ENCODE data around the gene SSR2.
A peak's percentile ranks its signal among the peaks of the same experiment; 100 is the strongest.

Gene SSR2

DNA sequence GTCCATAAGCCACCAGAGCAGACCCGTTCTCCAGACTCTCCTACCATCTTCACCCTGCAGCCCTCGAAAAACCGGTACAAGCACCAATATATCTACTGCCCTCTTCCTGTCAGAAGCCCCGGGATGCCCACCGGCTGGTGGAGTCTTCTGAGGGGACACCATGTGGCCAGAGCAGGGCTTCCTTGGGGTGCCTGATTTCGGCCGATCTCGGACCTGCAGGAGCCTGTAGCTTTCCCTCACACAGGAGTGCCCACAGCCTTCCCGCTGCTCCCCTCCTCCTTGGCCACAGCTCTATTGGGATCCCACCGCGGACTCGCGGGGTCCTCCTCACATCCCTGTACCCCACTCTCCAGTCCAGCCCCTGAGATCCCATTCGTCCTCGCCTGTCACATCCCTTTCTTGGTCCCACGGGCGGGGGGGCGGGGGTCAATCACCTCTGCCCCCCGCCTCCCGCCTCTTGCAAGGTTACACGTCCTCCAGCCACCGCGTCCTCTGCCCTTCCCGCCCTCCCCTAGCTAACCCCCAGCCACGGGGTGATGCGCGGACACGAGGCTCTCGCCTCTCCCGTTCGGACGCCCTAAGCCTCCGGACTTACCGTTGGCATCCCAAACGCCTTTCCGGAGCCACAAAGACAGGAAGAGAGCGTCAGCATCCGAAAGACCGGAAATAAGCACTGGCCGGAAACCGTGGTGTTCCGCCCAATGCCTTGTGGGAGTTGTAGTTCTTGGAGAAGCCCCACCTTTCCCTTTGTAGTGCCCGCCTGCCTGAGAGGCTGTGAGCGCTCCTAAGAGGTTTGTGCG is at the start of gene SSR2:
Gene SSR2, minus strand, starts transcription at position 659 of the 800 bp plus-strand sequence. CDS start 784 bp downstream, outside the sequence.
- in situ Hi-C loops (cut with MboI; ENCODE audit: low pct_unique_long_range_greater_than_20kb, low sequenced_read_pairs), result no loop called here

DNA sequence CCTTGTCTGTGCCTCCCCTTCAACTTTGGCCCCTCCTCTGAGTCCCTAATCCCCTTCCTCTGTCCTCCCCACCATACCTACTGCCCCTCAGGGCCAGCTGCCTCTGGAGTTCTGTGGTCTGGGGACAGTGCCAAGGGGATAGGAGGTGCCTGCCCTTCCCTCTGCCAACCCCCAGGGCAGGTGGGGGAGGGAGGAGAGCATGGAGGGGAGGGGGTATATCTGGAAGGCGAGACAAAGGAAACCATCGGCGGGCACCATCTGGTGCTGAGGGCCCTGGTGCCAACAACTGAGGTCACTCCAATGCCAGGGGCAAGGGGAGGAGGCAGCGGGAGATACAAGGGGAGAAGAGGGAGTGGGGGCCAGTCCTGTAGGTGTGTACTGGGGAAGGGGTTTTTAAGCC is 49.8 kb upstream of the SSR2 start:
- in situ Hi-C loops (cut with MboI; ENCODE audit: low pct_unique_long_range_greater_than_20kb, low sequenced_read_pairs), result no loop called here
- no peak for DNase-seq

More for the DNA sequence above, at the start of gene SSR2:
- peak; percentile 92 for DNase-seq

DNA sequence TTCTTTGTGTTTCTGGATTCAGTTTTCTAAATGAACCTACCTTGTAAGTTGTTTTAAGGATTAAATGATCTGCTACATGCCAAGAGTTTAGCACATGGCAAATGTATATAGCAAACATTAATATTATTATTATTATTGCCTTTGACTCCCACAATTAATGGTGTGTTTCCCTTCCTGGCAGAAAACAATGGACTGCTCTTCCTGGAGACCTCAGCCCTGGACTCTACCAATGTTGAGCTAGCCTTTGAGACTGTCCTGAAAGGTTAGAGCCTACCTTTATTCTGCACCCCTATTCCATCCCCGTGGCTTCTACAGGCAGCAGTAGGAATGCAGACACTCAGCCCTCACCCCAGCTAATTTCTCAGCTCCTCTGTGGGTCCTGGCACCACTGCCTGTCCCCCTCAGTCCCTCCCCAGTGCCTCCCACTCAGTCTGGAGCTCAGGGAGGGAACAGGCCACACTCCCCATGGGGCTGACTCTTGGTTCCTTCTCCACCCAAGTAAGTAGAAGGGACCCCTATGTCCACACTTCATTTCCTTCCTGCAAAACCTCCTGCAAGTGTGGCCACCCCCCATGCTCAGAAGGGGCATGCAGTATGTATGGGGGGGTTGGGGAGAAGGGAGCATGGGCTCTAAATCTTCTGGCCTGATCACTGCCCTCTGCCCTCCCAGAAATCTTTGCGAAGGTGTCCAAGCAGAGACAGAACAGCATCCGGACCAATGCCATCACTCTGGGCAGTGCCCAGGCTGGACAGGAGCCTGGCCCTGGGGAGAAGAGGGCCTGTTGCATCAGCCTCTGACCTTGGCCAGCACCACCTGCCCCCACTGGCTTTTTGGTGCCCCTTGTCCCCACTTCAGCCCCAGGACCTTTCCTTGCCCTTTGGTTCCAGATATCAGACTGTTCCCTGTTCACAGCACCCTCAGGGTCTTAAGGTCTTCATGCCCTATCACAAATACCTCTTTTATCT is 49.0 kb upstream of the SSR2 start:
- no peak for DNase-seq
- in situ Hi-C loops (cut with MboI; ENCODE audit: low pct_unique_long_range_greater_than_20kb, low sequenced_read_pairs), result no loop called here

DNA sequence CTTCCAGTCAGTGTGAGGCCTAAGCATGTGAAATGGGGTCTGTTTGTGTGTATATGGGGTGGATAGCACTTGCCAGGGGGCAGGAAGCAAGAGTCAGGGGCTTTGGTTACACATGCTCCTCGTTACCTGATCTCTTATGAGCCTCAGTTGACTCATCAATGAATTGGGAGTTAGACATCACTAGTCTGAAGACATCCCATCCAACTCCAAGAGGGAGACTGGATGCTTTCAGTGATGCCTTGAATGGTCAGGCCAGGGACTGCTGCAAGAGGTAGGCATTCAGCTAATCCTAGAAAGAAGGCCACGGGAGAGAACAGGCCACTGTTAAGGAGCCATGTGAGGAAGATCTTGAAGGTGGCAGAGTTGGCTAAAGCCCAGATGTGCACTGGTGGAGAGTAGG is 46.5 kb upstream of the SSR2 start:
- in situ Hi-C loops (cut with MboI; ENCODE audit: low pct_unique_long_range_greater_than_20kb, low sequenced_read_pairs), result no loop called here
- no peak for DNase-seq

DNA sequence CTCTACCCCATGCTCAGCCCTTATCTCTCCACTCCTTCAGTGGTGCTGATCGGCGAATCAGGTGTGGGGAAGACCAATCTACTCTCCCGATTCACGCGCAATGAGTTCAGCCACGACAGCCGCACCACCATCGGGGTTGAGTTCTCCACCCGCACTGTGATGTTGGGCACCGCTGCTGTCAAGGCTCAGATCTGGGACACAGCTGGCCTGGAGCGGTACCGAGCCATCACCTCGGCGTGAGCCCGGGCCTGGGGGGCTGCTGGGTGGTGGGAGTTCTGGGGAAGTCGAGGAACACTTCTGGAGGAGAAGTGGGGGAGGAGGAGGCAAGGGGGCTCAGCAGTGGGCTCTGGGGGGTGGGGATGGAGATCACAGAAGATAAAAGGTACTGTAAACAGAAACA is 45.1 kb upstream of the SSR2 start:
- no peak for DNase-seq
- in situ Hi-C loops (cut with MboI; ENCODE audit: low pct_unique_long_range_greater_than_20kb, low sequenced_read_pairs), result no loop called here

DNA sequence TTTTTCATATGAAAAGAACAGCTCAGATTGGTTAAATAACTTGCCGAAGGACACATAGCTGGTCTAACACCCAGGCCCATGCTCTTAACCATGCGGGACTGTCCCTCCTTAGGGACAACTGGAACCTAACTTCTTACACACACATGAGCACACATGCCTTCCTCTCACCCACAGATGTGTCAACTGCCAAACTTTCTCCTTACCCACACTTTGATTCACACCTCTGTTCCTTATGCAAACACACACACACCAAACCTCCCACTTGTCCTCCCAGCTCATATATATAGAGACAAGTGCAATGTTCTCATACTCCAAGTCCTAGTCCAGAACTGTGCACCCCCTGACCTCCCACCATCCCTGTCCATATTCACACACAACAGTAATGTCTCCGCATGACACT is 44.5 kb upstream of the SSR2 start:
- in situ Hi-C loops (cut with MboI; ENCODE audit: low pct_unique_long_range_greater_than_20kb, low sequenced_read_pairs), result no loop called here
- no peak for DNase-seq

DNA sequence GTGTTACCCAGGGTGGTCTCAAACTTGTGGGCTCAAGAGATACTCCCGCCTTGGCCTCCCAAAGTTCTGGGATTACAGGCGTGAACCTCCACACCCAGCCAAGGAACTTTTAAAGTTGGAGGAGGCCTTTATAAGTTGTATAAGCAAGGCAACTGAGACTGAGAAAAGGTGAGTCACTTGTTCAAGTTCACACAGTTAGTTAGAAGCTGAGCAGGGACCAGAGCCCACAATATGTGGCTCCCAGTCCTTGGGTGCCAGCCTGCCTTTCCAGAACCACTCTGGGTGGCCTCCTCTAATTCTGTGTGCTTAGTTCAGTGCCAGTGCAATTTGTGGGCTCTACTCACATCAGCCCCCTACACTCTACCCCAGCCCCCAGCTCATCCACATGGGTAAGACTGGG is 43.9 kb upstream of the SSR2 start:
- in situ Hi-C loops (cut with MboI; ENCODE audit: low pct_unique_long_range_greater_than_20kb, low sequenced_read_pairs), result no loop called here

DNA sequence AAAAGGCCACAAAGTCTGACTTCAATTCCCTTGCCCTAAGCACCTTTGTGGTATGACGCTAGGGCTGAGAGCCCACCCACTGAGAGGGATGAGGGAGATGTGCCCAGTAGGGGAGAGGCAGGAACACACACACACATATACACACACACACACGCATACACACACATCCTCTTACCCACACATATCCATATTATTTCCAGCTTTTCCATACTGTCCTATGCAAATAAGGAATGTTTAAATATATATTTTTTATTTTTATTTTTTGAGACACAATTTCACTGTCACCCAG is 43.2 kb upstream of the SSR2 start:
- no peak for DNase-seq
- in situ Hi-C loops (cut with MboI; ENCODE audit: low pct_unique_long_range_greater_than_20kb, low sequenced_read_pairs), result no loop called here

More for the DNA sequence above, 43.9 kb upstream of the SSR2 start:
- DNase-seq, result no peak

DNA sequence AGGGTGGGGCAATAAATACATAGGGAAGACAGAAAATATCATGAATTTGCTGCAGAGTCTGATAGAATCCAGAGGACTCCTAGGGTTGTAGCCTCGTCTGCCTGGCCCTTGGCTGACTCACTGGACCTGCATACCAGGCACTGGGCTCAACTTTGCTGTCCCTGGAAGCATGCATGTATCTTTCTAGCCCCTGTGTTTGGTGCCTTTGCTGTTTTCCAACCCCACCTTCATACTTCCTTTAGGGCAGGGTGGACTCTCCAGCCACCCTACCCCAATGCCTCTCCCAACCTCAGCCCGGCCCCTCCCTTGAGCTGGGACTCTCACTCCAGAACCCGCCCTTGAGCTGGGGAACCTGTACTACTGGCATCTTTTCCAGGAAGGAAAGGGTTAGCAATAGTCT is 41.4 kb upstream of the SSR2 start:
- no peak for DNase-seq
- in situ Hi-C loops (cut with MboI; ENCODE audit: low pct_unique_long_range_greater_than_20kb, low sequenced_read_pairs), result no loop called here

DNA sequence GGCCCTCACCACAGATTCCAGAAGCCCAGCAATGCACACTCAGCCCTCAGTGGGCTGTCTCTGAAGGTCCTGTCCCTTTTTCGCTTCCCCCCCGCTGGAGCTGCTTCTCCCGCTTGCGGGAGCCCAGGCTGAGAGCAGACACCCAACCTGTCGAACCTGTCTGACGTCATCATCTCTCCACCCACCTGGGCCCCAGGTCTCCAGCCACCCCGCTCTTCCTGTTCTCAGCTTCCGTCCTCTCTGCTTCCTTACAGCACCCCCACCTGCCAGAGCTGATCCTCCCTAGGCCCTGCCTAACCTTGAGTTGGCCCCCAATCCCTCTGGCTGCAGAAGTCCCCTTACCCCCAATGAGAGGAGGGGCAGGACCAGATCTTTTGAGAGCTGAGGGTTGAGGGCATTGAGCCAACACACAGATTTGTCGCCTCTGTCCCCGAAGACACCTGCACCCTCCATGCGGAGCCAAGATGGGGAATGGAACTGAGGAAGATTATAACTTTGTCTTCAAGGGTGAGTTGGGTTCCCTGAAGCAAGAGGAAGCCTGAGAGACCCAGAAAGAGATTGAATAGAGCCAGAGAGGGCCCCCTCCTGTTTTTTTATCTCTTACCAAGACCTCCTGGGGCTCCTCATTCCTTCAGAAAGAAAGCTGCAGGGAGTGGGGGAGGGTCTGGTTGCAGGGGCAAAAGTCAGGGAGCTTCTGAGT is 40.3 kb upstream of the SSR2 start, which contains the start of gene RAB25:
Gene RAB25, plus strand, starts transcription at position 224 of the 700 bp plus-strand sequence. Its CDS starts 241 bp downstream, at position 465.
- in situ Hi-C loops (cut with MboI; ENCODE audit: low pct_unique_long_range_greater_than_20kb, low sequenced_read_pairs), result no loop called here

DNA sequence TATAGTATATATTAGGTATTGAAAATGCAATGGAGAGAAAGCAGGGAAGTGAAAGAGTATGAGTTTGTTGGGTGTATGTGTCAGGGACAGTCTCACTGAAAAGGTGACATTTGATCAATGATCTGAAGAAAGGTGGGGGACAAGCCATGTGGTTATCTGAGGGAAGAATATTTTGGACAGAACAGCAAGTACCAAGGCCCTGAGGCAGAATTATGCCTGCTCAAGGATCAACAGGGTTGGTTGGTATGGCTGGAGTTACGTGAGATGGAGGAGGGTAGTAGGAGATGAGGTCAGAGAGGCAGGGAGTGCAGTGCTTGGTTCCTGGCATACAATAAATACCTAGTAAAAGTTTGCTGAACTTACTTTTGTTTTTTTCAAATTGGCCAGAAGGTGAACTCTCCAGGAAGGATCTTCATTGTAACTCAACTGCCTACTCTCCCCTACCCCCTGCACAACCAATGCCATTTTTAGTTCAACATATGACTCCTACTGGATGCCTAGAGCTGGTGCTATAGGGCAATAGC is 35.6 kb upstream of the SSR2 start:
- in situ Hi-C loops (cut with MboI; ENCODE audit: low pct_unique_long_range_greater_than_20kb, low sequenced_read_pairs), result no loop called here

More for the DNA sequence above, 40.3 kb upstream of the SSR2 start, which contains the start of gene RAB25:
- DNase-seq, result no peak

DNA sequence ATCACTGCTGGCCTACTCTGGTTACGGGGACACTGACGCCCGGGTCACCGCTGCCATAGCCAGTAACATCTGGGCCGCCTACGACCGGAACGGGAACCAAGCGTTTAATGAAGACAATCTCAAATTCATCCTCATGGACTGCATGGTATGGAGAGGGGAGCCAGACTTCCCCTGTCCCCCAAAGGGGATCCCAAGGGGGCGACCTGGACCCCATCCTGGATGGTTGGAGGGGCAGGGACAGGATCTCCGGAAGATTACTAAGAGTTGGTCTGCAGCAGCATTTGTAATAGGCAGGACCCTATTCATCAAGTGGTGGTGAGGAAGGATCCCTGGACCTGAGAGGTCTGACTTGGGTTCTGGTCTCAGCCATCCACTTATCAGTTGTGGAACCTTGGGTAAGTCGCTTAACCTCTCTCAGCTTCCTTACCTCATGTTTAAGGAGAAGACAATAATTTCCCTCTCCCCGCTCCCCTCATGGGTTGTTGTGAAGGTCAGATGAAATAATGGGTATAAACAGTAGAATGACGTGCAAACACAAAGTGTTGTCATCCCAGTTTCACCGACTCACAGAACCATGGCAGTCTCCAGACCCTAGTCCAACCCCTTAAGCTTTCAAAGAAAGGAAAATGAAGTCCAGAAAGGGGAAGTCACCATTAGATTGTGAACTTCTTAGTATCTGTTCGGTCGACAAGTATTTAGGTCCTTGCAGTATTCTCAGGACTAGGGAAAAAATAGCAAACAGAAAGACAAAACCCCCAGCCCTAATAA is 34.7 kb upstream of the SSR2 start:
- in situ Hi-C loops (cut with MboI; ENCODE audit: low pct_unique_long_range_greater_than_20kb, low sequenced_read_pairs), result no loop called here
- peak; percentile 66 for DNase-seq

More for the DNA sequence above, 35.6 kb upstream of the SSR2 start:
- no peak for DNase-seq

DNA sequence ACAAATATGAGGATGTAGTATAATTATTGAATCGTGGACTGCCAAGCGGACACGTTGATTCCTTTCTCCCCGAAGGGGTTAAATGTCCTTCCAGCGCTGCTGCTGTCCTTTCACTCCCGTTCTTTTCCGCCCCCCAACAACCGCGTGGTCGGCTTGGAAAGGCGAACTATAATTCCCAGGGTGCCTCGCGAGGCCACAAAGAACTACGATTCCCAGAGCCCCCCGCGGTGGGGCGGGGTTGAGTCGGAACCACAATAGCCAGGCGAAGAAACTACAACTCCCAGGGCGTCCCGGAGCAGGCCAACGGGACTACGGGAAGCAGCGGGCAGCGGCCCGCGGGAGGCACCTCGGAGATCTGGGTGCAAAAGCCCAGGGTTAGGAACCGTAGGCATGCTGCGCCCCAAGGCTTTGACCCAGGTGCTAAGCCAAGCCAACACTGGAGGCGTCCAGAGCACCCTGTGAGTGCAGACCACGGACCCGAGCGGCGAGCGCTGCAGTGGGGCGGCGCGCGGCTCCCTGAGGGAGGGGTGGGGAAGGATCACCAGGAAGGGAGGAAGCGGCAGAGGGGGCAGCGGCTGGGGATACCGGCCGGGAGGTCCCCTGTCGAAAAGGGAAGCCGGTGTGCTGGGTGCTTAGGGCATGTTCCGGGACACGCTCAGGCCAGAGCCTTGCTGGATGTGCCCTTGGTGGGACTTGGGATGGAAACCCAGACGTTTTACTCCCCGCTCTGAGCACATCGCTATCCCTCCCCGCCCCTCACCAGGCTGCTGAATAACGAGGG is 33.9 kb upstream of the SSR2 start, which contains the start of gene LAMTOR2:
Gene LAMTOR2, plus strand, starts transcription at position 283 of the 781 bp plus-strand sequence. Its CDS starts 108 bp downstream, at position 391.
- DNase-seq, result peak; percentile 99
- in situ Hi-C loops (cut with MboI; ENCODE audit: low pct_unique_long_range_greater_than_20kb, low sequenced_read_pairs), result no loop called here

DNA sequence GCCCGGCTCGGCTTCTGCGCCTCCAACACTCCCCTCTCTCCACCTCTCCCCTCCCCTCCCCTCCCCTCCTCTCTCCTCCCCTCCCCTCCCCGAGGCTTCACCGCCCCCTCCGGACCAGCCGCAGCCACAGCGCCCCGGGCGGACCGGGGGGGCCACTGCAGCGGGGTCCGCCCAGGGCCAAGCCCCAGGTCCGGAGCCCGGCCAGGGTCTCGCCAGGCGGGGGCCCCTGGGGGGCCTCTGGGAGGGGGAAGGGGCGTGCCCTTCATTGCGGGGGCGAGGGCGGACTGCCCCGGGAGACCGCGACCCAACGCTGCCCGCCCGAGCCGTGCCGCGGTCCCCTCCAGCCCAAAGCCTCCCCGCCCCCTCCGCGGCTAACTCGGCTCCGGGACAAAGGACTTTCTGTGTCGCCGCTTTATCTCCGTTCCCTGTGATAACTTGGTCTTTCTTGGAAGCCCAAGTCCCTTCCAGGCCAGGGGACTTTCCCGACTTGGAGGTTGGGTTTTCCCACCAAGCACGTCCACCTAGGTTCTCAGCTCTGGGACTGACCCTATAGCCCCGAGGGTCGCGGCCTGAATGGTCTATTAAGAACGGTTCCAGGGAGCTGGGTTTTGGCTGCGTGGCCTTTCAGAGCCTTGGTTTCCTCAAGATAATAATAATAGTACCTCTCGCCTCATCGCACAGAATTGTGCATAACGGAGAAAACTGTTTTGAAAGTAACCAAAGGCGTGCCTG is 33.2 kb upstream of the SSR2 start, which contains the start of gene UBQLN4:
Gene UBQLN4, minus strand, starts transcription at position 31 of the 732 bp plus-strand sequence. CDS start 97 bp downstream, outside the sequence.
- in situ Hi-C loops (cut with MboI; ENCODE audit: low pct_unique_long_range_greater_than_20kb, low sequenced_read_pairs), result no loop called here
- peak; percentile 49 for DNase-seq

DNA sequence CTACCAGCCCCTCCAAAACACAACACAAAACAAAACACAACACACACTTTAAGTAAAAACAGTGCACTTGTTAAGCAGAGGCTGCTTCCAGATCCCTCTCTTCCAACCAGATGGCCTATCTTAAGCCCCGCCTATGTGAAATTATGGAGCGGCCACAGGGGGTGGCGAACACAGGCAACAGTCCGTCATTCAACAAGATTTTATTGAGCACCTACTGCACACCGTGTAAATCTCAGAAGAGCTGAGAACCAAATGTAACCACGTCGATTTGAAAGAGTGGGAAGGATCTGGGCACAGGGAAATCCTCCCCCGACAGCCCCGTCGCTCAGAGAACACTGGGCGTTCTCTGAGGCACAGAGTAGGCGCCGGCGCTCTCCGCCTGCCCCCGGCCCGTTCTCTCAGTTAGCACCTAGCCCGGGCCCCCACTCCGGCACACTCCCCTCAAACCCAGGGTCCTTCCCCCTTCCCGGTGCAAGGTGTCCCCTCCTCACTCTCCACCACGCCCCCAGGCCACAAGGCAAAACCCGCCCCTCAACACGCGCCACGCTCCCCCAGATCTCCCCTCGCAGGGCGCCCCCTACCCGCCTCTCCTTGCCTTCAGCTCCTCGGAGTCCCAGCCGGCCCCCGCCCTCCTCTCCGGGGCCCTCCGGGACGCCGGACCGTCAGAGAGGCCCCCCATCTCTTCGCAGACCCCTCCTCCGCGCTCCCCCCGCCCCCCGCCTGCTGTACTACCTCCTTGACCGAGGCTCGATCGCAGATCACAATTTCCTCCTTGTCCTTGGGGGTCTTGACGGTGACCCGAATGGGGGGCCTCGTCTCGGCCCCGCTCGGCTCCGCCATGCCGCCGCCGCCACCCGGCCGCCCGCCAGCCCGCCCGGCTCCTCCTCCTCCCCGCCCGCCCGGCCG is 32.4 kb upstream of the SSR2 start:
- peak; percentile 69 for DNase-seq
- in situ Hi-C loops (cut with MboI; ENCODE audit: low pct_unique_long_range_greater_than_20kb, low sequenced_read_pairs), result no loop called here

Data from KBM-7 (cell line).